HG02885 (cell line): ENCODE data around the gene PA2G4.
"Not testable (repeated sequence)": the region's sequence is repeated elsewhere in the genome, so short reads cannot be mapped to it uniquely, and the experiment has no call there.

Experiments
- ATAC-seq: cut with Tn5 transposase; IDR thresholded peaks from one replicate; pipeline ENCODE4 v1.9.1; 2021; ENCODE audit warnings: mild to moderate bottlenecking; ENCODE audit not compliant: unreplicated experiment, poor library complexity

PA2G4 gene

GRCh38 chr12:56151672-56152131 is 47.3 kb downstream of the PA2G4 start:
- peak; percentile 62 for ATAC-seq

- ATAC-seq, result peak; percentile 91
These were observed 47.9 kb downstream of the PA2G4 start, which contains the start of gene MYL6B for GRCh38 chr12:56152132-56152755. Gene MYL6B, plus strand, starts transcription at chr12:56152587. Its CDS starts 1,332 bp downstream, at chr12:56153919.

- ATAC-seq, result no peak
These were observed 48.7 kb downstream of the PA2G4 start for GRCh38 chr12:56152756-56153677.

- ATAC-seq, result no peak
These were observed 49.3 kb downstream of the PA2G4 start for GRCh38 chr12:56153678-56154065.

GRCh38 chr12:56154246-56154771 is 50.0 kb downstream of the PA2G4 start:
- ATAC-seq, result no peak

GRCh38 chr12:56154818-56155217 is 50.5 kb downstream of the PA2G4 start:
- no peak for ATAC-seq

- ATAC-seq, result no peak
These were observed 51.0 kb downstream of the PA2G4 start for GRCh38 chr12:56155256-56155845.

GRCh38 chr12:56156464-56157200 is 52.3 kb downstream of the PA2G4 start:
- not testable (repeated sequence) for ATAC-seq

- peak; percentile 31 for ATAC-seq
These were observed 53.1 kb downstream of the PA2G4 start for GRCh38 chr12:56157201-56158028.

- peak; percentile 86 for ATAC-seq
These were observed 53.9 kb downstream of the PA2G4 start, which contains the start of gene MYL6 for GRCh38 chr12:56158029-56158925. Gene MYL6, plus strand, starts transcription at chr12:56158359. Its CDS starts 43 bp downstream, at chr12:56158402.

- ATAC-seq, result no peak
These were observed 54.6 kb downstream of the PA2G4 start for GRCh38 chr12:56158926-56159461.

GRCh38 chr12:56159482-56160192 is 55.3 kb downstream of the PA2G4 start:
- no peak for ATAC-seq

GRCh38 chr12:56160193-56160763 is 55.9 kb downstream of the PA2G4 start:
- ATAC-seq, result no peak

- no peak for ATAC-seq
These were observed 56.7 kb downstream of the PA2G4 start for GRCh38 chr12:56160894-56161689.

- ATAC-seq, result no peak
These were observed 57.5 kb downstream of the PA2G4 start for GRCh38 chr12:56161690-56162351.
